H1 (cell line): ENCODE measurements around the gene EPHA4. TPM values are rescaled to one million over a fixed set of nuclear protein-coding genes. Genes with fewer than 3 reads are reported as not detected.

ENCODE experiments used
- CTCF ChIA-PET: fragments of 300-600 bp; sonication (Branson Sonifier 250); formaldehyde crosslinking; loops from one replicate; lab custom pipeline; 2021; ENCODE audit not compliant: partially characterized antibody; lab: Charles Lee
- POLR2A ChIA-PET: fragments of 300-600 bp; sonication (Branson Sonifier 250); formaldehyde crosslinking; loops from one replicate; lab custom pipeline; 2021; ENCODE audit warnings: inconsistent platforms; ENCODE audit not compliant: partially characterized antibody; lab: Charles Lee
- DNase-seq, 2 experiments: peaks; one replicate each; pipeline versions ENCODE4 v3.0.0 to v3.0.0-alpha.2; 2010 to 2022; ENCODE audit warnings: low spot score in 2 of 2, low read depth in 1 of 2, mixed read lengths in 1 of 2
- FAIRE-seq: peaks from 2 replicates; lab custom pipeline; 2011; peaks lifted over from hg19 to GRCh38; lab: Jason Lieb, UNC
- H2AFZ ChIP-seq: 2 replicates; pipeline ENCODE4 v1.8.1; 2012; ENCODE audit warnings: low read length, inconsistent platforms
- H2AK5ac ChIP-seq: 2 replicates; pipeline ENCODE4 v1.6.1; 2013; ENCODE audit warnings: low read depth, low read length
- H2BK120ac ChIP-seq: replicated peaks from 2 replicates; pipeline ENCODE3; 2013; ENCODE audit warnings: low read depth, low read length, inconsistent platforms
- H2BK12ac ChIP-seq: 2 replicates; pipeline ENCODE4 v1.6.1; 2013; ENCODE audit warnings: low read depth, low read length
- H2BK15ac ChIP-seq: 2 replicates; pipeline ENCODE4 v1.6.1; 2013; ENCODE audit warnings: low read length
- H2BK20ac ChIP-seq: 2 replicates; pipeline ENCODE4 v1.6.1; 2013; ENCODE audit warnings: low read length
- H2BK5ac ChIP-seq: 2 replicates; pipeline ENCODE4 v1.6.1; 2013; ENCODE audit warnings: low read depth, low read length
- H3K14ac ChIP-seq: 2 replicates; pipeline ENCODE4 v1.6.1; 2013; ENCODE audit warnings: inconsistent platforms; ENCODE audit not compliant: insufficient read length
- H3K18ac ChIP-seq: 2 replicates; pipeline ENCODE4 v1.6.1; 2013; ENCODE audit warnings: low read length; ENCODE audit errors: extremely low read depth
- H3K23ac ChIP-seq: 2 replicates; pipeline ENCODE4 v1.6.1; 2013; ENCODE audit warnings: inconsistent platforms; ENCODE audit not compliant: insufficient read length
- H3K23me2 ChIP-seq: 2 replicates; pipeline ENCODE4 v1.6.1; 2013; ENCODE audit warnings: low read depth, low read length
- H3K27ac ChIP-seq: 2 replicates; pipeline ENCODE4 v1.6.1; 2011; ENCODE audit warnings: low read depth, low read length, inconsistent platforms
- H3K27me3 ChIP-seq, 4 experiments: replicated peaks in 1 of 4; 1 replicate in 1 of 4; 2 replicates in 3 of 4; pipeline versions ENCODE4 v1.6.1 to v1.8.1; 2011 to 2013; ENCODE audit warnings: low read length in 3 of 4, mild to moderate bottlenecking in 3 of 4, inconsistent platforms in 2 of 4, mixed read lengths in 2 of 4, moderate library complexity in 1 of 4; ENCODE audit not compliant: control insufficient read depth in 3 of 4, insufficient read depth in 3 of 4; ENCODE audit errors: extremely low read depth in 1 of 4
- H3K36me3 ChIP-seq, 4 experiments: 2 replicates each; pipeline versions ENCODE4 v1.6.1 to v1.8.1; 2011 to 2013; ENCODE audit warnings: mild to moderate bottlenecking in 4 of 4, low read length in 3 of 4, moderate library complexity in 2 of 4, control low read depth in 1 of 4, inconsistent platforms in 1 of 4; ENCODE audit not compliant: insufficient read depth in 4 of 4, control insufficient read depth in 2 of 4
- H3K4ac ChIP-seq: replicated peaks from 2 replicates; pipeline ENCODE3; 2013; ENCODE audit warnings: low read length, low read depth, mixed read lengths, inconsistent platforms; ENCODE audit not compliant: insufficient read length
- H3K4me1 ChIP-seq, 4 experiments: replicated peaks in 1 of 4; 1 replicate in 1 of 4; 2 replicates in 3 of 4; pipeline versions ENCODE4 v1.6.1 to v1.8.1; 2011 to 2013; ENCODE audit warnings: low read length in 3 of 4, inconsistent platforms in 2 of 4, mixed read lengths in 1 of 4; ENCODE audit not compliant: insufficient read depth in 4 of 4, control insufficient read depth in 3 of 4
- H3K4me2 ChIP-seq, 2 experiments: 2 replicates each; pipeline versions ENCODE4 v1.6.1 to v1.8.1; 2011 to 2013; ENCODE audit warnings: low read depth in 2 of 2, low read length in 2 of 2, control low read depth in 1 of 2, inconsistent platforms in 1 of 2, mild to moderate bottlenecking in 1 of 2; ENCODE audit not compliant: insufficient read depth in 1 of 2
- H3K4me3 ChIP-seq, 4 experiments: fragments of 200-600, 300-600 bp in 1 of 4; sonication (generic), shearing (Covaris generic), sonication (Bioruptor Twin) in 1 of 4; 2 replicates each; pipeline versions ENCODE4 v1.5.1 to v1.8.1; 2011 to 2016; ENCODE audit warnings: low read length in 4 of 4, low read depth in 3 of 4, control low read depth in 2 of 4, inconsistent platforms in 2 of 4, mild to moderate bottlenecking in 2 of 4, mixed read lengths in 1 of 4, moderate library complexity in 1 of 4; ENCODE audit not compliant: insufficient read depth in 2 of 4; ENCODE audit errors: extremely low read depth in 1 of 4
- H3K56ac ChIP-seq: replicated peaks from 2 replicates; pipeline ENCODE3; 2013; ENCODE audit warnings: low read depth, mild to moderate bottlenecking, mixed read lengths, low read length, inconsistent platforms; ENCODE audit not compliant: insufficient read length
- H3K79me1 ChIP-seq: 2 replicates; pipeline ENCODE4 v1.6.1; 2013; ENCODE audit warnings: low read depth, low read length, control low read depth
- H3K79me2 ChIP-seq, 2 experiments: 2 replicates each; pipeline versions ENCODE4 v1.6.1 to v1.8.1; 2012 to 2013; ENCODE audit warnings: low read length in 2 of 2, mild to moderate bottlenecking in 2 of 2, inconsistent platforms in 1 of 2; ENCODE audit not compliant: insufficient read depth in 2 of 2, control insufficient read depth in 1 of 2
- H3K9ac ChIP-seq, 4 experiments: replicated peaks in 1 of 4; 1 replicate in 1 of 4; 2 replicates in 3 of 4; pipeline versions ENCODE4 v1.6.1 to v1.8.1; 2011 to 2013; ENCODE audit warnings: low read depth in 3 of 4, low read length in 3 of 4, control low read depth in 2 of 4, mild to moderate bottlenecking in 2 of 4, moderate library complexity in 2 of 4, inconsistent platforms in 1 of 4; ENCODE audit errors: extremely low read depth in 1 of 4
- H3K9me3 ChIP-seq, 2 experiments: 2 replicates each; pipeline versions ENCODE4 v1.6.1 to v1.8.1; 2012 to 2013; ENCODE audit warnings: mild to moderate bottlenecking in 2 of 2, moderate library complexity in 2 of 2, control low read depth in 1 of 2, inconsistent platforms in 1 of 2, low read depth in 1 of 2, low read length in 1 of 2, mixed read lengths in 1 of 2; ENCODE audit not compliant: insufficient read depth in 2 of 2
- H4K20me1 ChIP-seq, 2 experiments: replicated peaks in 1 of 2; 2 replicates each; pipeline versions ENCODE3 to v1.8.1; 2011 to 2013; ENCODE audit warnings: inconsistent platforms in 2 of 2, low read length in 2 of 2, mild to moderate bottlenecking in 1 of 2; ENCODE audit not compliant: insufficient read depth in 2 of 2, control insufficient read depth in 1 of 2
- H4K5ac ChIP-seq: 2 replicates; pipeline ENCODE4 v1.6.1; 2013; ENCODE audit warnings: low read length, low read depth, mixed read lengths, inconsistent platforms; ENCODE audit not compliant: insufficient read length
- H4K8ac ChIP-seq: 2 replicates; pipeline ENCODE4 v1.8.0; 2013; ENCODE audit warnings: mild to moderate bottlenecking, moderate library complexity, low read length, inconsistent platforms; ENCODE audit not compliant: insufficient read depth; ENCODE audit errors: extremely low read depth
- H4K91ac ChIP-seq: replicated peaks from 2 replicates; pipeline ENCODE3; 2013; ENCODE audit warnings: low read length, mixed read lengths, inconsistent platforms; ENCODE audit not compliant: insufficient read length
- WGBS, 2 experiments: shearing (Covaris generic) in 1 of 2; methylation state at CpG; one replicate each; pipeline versions ENCODE4 v1.1.6 to v1.1.7; 2013 to 2015; ENCODE audit warnings: low lambda C conversion rate in 2 of 2, mixed read lengths in 2 of 2, inconsistent platforms in 1 of 2, low coverage in 1 of 2, missing lambda C conversion rate in 1 of 2; ENCODE audit not compliant: insufficient replicate concordance in 2 of 2, insufficient coverage in 1 of 2, insufficient read length in 1 of 2; ENCODE audit errors: extremely low coverage in 1 of 2, missing lambda C conversion rate in 1 of 2; 5-methylcytosine and 5-hydroxymethylcytosine counted together
- polyA plus RNA-seq, 7 experiments: library from polyadenylated mRNA; depleted of rRNA in 3 of 7; stranded (reverse) in 5 of 7; unstranded in 2 of 7; fragments of >200 nt in 5 of 7; fragments of 200-250 nt in 2 of 7; gene quantifications; 1 replicate in 5 of 7; 2 replicates in 1 of 7; 4 replicates in 1 of 7; pipeline versions ENCODE4 v1.2.1 to v1.2.3, GENCODE V29; 2011 to 2013; ENCODE audit warnings: missing spikeins in 2 of 7, mixed read lengths in 2 of 7
- total RNA-seq: library from RNA; stranded (reverse); fragmentation: NEBNext Ultra II Directional; extraction: Animal tissue kit (Norgen Biotek cat#: 25700); gene quantifications from 2 replicates; pipeline ENCODE4 v1.2.1, GENCODE V29; 2021

Gene EPHA4
- total and polyA plus RNA-seq, 2 of the 8 experiments (the other 6 are each of a cell fraction or from before 2014, with no cell fraction given): 4.3 to 5.7 TPM

GRCh38 chr2:221488136-221488807 lies 83.8 kb downstream of the EPHA4 start:
- H3K9me3 ChIP-seq: no peaks in the 10 kb centered on the region
- H3K36me3 ChIP-seq: no peaks in the 10 kb centered on the region
- no peaks in the 10 kb centered on the region for H3K4me1 ChIP-seq
- no peak for FAIRE-seq
- no peak overlapping the region for H3K9ac ChIP-seq
- H3K23ac ChIP-seq: no peak overlapping the region
- no peak overlapping the region for H3K4ac ChIP-seq
- H3K79me1 ChIP-seq: no peaks in the 10 kb centered on the region
- H3K23me2 ChIP-seq: no peaks in the 10 kb centered on the region
- H4K91ac ChIP-seq: no peak overlapping the region
- POLR2A ChIA-PET: no interaction called here
- WGBS, 2 experiments: 98% methylated on average over 3 of the region's 3 CpGs; no CpG with 5 or more reads in 1 of the 2 experiments
- H4K20me1 ChIP-seq: no peaks in the 10 kb centered on the region
- CTCF ChIA-PET: no interaction called here
- no peaks in the 10 kb centered on the region for H3K79me2 ChIP-seq
- H2AFZ ChIP-seq: no peak overlapping the region
- no peak for DNase-seq
- no peak overlapping the region for H3K14ac ChIP-seq
- H3K4me2 ChIP-seq: no peak overlapping the region
- H2AK5ac ChIP-seq: no peak overlapping the region
- H2BK5ac ChIP-seq: no peak overlapping the region
- no peak overlapping the region for H3K18ac ChIP-seq
- H3K4me3 ChIP-seq: no peak overlapping the region
- H3K27me3 ChIP-seq: no peaks in the 10 kb centered on the region
- H4K5ac ChIP-seq: no peak overlapping the region
- H4K8ac ChIP-seq: no peak overlapping the region
- H3K56ac ChIP-seq: no peak overlapping the region
- H2BK15ac ChIP-seq: no peak overlapping the region
- H2BK120ac ChIP-seq: no peak overlapping the region
- no peak overlapping the region for H3K27ac ChIP-seq
- H2BK12ac ChIP-seq: no peak overlapping the region
- H2BK20ac ChIP-seq: no peak overlapping the region
